ENCODE measurements around the gene PLCL2. TPM values are rescaled to one million over a fixed set of nuclear protein-coding genes. Genes with fewer than 3 reads are reported as not detected.

The PLCL2 gene
- total RNA-seq, 4 donors from 2014 or later = 18.1 to 31.3 (median 27.7) TPM

DNA sequence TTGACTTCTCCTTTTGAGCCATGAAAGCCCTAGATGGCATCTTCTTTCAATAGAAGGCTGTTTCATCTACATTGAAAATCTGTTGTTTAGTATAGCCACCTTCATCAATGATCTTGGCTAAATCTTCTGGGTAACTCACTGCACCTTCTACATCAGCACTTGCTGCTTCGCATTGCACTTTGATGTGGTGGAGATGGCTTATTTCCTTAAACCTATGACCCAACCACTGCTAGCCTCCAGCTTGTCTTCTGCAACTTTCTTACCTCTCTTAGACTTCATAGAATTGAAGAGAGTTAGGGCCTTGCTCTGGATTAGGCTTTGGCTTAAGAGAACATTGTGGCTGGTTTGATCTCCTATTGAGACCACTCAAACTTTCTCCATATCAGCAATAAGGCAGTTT, 189.8 kb downstream of the PLCL2 start:
- TF ChIP-seq, protein P1, sequence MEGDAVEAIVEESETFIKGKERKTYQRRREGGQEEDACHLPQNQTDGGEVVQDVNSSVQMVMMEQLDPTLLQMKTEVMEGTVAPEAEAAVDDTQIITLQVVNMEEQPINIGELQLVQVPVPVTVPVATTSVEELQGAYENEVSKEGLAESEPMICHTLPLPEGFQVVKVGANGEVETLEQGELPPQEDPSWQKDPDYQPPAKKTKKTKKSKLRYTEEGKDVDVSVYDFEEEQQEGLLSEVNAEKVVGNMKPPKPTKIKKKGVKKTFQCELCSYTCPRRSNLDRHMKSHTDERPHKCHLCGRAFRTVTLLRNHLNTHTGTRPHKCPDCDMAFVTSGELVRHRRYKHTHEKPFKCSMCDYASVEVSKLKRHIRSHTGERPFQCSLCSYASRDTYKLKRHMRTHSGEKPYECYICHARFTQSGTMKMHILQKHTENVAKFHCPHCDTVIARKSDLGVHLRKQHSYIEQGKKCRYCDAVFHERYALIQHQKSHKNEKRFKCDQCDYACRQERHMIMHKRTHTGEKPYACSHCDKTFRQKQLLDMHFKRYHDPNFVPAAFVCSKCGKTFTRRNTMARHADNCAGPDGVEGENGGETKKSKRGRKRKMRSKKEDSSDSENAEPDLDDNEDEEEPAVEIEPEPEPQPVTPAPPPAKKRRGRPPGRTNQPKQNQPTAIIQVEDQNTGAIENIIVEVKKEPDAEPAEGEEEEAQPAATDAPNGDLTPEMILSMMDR (IDR thresholded peaks at IDR 0.05; ENCODE audit: low read depth) = no peak

DNA sequence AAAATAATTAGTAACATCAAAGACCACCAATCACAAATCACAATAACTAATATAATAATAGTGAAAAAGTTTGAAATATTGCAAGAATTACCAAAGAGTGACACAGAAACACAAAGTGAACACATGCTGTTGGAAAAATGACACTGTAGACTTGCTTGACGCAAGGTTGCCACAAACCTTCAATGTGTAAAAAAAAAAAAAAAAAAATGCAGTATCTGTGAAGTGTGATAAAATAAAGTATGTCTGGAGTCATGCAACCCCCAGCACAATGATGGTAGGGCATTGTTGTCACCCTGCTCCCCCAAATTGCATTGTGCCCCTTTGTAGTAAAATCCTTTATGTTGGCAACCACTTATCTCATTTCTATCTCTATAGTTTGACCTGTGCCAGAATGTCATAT, 190.6 kb downstream of the PLCL2 start:
- TF ChIP-seq, protein P1 (IDR thresholded peaks at IDR 0.05; ENCODE audit: low read depth) = no peak

DNA sequence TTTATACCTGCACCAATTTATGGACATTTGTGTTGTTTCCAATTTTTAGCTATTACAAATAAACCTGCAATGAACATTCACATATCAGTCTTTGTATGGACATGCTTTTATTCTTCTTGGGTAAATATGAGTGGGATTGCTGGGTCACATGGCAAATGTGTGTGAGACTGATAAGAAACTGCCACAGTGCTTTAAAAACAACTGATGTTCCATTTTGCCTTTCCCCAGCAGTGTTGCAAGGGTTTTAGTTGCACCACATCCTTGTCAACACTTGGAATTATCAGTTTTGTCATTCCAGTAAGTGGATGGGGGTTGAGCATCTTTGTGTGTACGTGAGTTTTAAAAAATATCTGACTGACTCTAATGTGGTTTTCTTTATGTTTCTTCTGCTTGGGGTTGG, 191.2 kb downstream of the PLCL2 start:
- TF ChIP-seq, protein P1 (IDR thresholded peaks at IDR 0.05; ENCODE audit: low read depth) = no peak

DNA sequence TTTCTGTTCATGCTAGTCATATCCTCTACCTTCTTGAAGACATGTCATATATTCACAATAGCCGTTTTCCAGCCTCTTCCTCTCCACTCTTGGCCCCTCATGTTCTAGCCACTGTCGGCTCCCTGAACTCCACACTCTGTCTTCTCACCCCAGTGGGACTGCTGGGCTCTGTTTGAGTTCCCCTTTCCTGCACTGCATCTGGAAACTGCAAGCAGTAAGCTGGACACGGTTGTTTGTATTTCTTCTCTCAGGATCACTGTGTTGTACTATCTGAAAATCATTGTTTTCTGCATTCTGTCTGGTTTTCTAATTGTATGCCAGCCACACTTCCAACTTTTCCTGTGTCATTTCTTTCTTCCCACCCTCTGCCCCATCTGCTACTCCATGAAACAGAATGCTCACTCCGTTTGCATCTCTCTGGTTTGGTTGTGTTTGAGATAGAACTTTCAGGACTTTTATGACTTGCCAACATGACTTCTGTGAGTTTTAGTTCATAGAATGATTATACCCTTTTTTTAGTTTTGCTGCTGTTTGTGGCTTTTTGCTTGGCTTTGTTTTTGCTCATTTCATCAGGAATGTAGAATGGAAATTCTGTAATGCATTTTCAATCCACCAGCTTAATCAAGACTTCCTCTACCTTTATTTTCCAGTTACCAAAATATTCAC, 192.3 kb downstream of the PLCL2 start:
- TF ChIP-seq, protein P1 (IDR thresholded peaks at IDR 0.05; ENCODE audit: low read depth) = no peak

DNA sequence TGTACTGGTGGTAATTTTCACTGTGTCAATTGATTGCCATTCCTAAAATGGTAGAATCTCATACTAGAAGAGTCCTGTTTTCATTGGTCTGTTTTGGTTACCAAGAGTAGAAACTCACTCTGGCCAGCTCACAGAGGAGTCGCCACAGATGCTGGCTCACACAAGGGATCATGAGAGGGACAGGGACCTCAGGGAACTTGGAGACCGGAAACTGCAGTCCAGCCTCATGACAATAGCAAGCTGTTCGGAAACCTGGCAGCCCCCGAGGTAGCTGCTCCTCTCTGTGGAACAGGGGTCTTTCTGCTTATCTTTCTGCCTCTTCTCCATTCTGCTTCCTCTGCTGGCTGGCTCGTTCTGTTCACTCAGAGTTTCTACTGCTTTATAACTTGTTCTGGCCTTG, 192.9 kb downstream of the PLCL2 start:
- TF ChIP-seq, protein P1 (IDR thresholded peaks at IDR 0.05; ENCODE audit: low read depth) = no peak

DNA sequence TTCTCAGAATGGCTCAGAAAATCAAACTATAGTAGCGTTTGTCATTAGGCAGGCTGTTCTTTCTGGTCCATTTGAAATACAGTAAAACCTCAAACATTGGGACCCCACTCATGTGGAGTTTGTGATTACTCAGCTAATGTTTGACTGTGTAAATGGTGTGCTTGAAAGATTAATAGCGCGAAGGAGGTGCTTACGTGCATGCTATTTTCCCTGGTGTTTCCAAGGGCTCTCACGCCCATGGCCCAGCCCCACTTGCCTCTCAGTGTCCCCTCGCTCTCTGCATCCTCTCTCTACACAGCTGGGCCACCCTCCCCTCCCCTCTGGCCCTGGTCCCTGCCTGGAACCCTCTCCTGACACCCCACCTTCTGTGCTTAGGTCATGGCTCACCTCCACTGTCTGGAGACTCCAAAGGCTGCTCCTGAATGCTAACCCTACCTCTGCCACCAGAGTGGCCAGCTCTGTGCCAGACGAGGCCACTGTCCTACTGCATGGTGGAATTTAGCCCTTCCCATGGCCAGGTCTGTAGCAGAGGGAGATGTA, 194.2 kb downstream of the PLCL2 start:
- TF ChIP-seq, protein P1 (IDR thresholded peaks at IDR 0.05; ENCODE audit: low read depth) = no peak

DNA sequence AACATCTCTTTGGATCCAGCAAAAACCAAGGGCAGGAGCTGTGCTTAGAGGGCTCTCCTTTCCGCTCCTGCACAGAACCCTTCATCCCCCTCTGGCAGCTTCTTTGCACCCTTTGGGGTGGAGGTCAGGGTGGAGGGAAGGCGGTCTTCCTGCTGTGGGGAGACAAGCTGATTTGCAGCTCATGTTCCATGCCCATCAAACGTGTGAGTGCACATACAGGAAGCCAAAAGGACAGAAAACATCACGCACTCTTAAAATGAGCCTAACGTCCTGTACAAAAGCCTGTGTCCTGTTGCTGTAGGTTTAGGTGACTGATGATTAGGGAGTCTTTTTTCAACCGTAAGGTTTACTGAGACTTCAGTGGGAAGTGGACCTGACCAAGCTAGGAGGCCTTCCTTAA, 195.2 kb downstream of the PLCL2 start:
- TF ChIP-seq, protein P1 (IDR thresholded peaks at IDR 0.05; ENCODE audit: low read depth) = no peak

Measured in subcutaneous adipose tissue (tissue), 4 donors.